GM12878 (cell line): ENCODE data around the gene UCP1. TPM values are rescaled to one million over a fixed set of nuclear protein-coding genes. Genes with fewer than 3 reads are reported as not detected.

Source experiments
- ATAC-seq: fragments of 200-7000 bp; cut with Tn5 transposase; 3 replicates; pipeline ENCODE4 v1.9.1; 2020; ENCODE audit warnings: mild to moderate bottlenecking, moderate library complexity
- BruUV-seq: library from RNA; stranded (reverse); fragments of 400-500 nt; replicated peaks from 2 replicates; lab custom pipeline; 2021; lab: Mats Ljungman, UMichigan
- CTCF ChIA-PET: fragments of 300-600 bp; sonication (Branson Sonifier 250); formaldehyde crosslinking; extraction: SDS; loops from one replicate; lab custom pipeline; 2021; ENCODE audit warnings: inconsistent platforms; lab: Yijun Ruan, JAX
- POLR2A ChIA-PET: fragments of 350-600 bp; formaldehyde crosslinking; extraction: SDS; loops from one replicate; lab custom pipeline; 2021; ENCODE audit warnings: inconsistent platforms; lab: Charles Lee
- RAD21 ChIA-PET: fragments of 300-600 bp; sonication (Branson Sonifier 250); formaldehyde crosslinking; loops from one replicate; lab custom pipeline; 2023; ENCODE audit warnings: antibody characterized with exemption; ENCODE audit not compliant: unreplicated experiment; lab: Charles Lee
- SMC1A ChIA-PET: fragments of 300-600 bp; sonication (Branson Sonifier 250); formaldehyde crosslinking; loops from one replicate; lab custom pipeline; 2023; ENCODE audit not compliant: unreplicated experiment, uncharacterized antibody; lab: Charles Lee
- DNase-seq: peaks from one replicate; pipeline ENCODE4 v3.0.0-alpha.2; 2011; ENCODE audit warnings: low read depth, low spot score
- FAIRE-seq: peaks from 3 replicates; lab custom pipeline; 2011; peaks lifted over from hg19 to GRCh38; lab: Jason Lieb, UNC
- H2AFZ ChIP-seq: 2 replicates; pipeline ENCODE4 v1.6.0; 2011; ENCODE audit warnings: low read depth, low read length, control low read depth; ENCODE audit not compliant: control insufficient read depth
- H3K27ac ChIP-seq: 2 replicates; pipeline ENCODE4 v1.5.1; 2011; ENCODE audit warnings: control low read depth; ENCODE audit not compliant: control insufficient read depth, insufficient read depth
- H3K27me3 ChIP-seq, 2 experiments: replicated peaks in 1 of 2; 2 replicates each; pipeline versions ENCODE4 v1.6.0 to v1.6.1; 2011; ENCODE audit warnings: low read length in 1 of 2; ENCODE audit not compliant: control insufficient read depth in 2 of 2, insufficient read depth in 2 of 2
- H3K36me3 ChIP-seq, 2 experiments: 2 replicates each; pipeline ENCODE4 v1.5.1; 2011; ENCODE audit warnings: low read length in 1 of 2; ENCODE audit not compliant: control insufficient read depth in 2 of 2, insufficient read depth in 2 of 2
- H3K4me1 ChIP-seq: 2 replicates; pipeline ENCODE4 v1.6.1; 2011; ENCODE audit warnings: mild to moderate bottlenecking, low read length, moderate library complexity, mixed read lengths; ENCODE audit not compliant: control insufficient read depth, insufficient read depth
- H3K4me2 ChIP-seq: 2 replicates; pipeline ENCODE4 v1.6.0; 2011; ENCODE audit warnings: control low read depth; ENCODE audit not compliant: control insufficient read depth, insufficient read depth
- H3K4me3 ChIP-seq: fragments of 200-600 bp; sonication (generic); 2 replicates; pipeline ENCODE4 v1.5.1; 2016
- H3K79me2 ChIP-seq: 2 replicates; pipeline ENCODE4 v1.6.0; 2011; ENCODE audit warnings: low read length; ENCODE audit not compliant: control insufficient read depth, insufficient read depth
- H3K9ac ChIP-seq: 2 replicates; pipeline ENCODE4 v1.8.0; 2011; ENCODE audit warnings: low read length, control low read depth, mixed read lengths; ENCODE audit not compliant: control insufficient read depth, insufficient read depth
- H3K9me3 ChIP-seq: replicated peaks from 3 replicates; pipeline ENCODE4 v1.5.1; 2011; ENCODE audit warnings: mild to moderate bottlenecking, low read length; ENCODE audit not compliant: control insufficient read depth, insufficient read depth
- H4K20me1 ChIP-seq: 2 replicates; pipeline ENCODE4 v1.6.0; 2011; ENCODE audit not compliant: control insufficient read depth, insufficient read depth
- CBFB ChIP-seq: IDR thresholded peaks from 2 replicates; pipeline ENCODE4 v1.6.1; 2016; ENCODE audit warnings: antibody characterized with exemption, low read depth
- IKZF1 ChIP-seq: fragments of 450-650 bp; conservative IDR thresholded peaks from 2 replicates; pipeline ENCODE4 v1.6.1; 2017; ENCODE audit warnings: antibody characterized with exemption, mild to moderate bottlenecking
- KLF5 ChIP-seq: fragments of 450-650 bp; IDR thresholded peaks from 2 replicates; pipeline ENCODE4 v1.6.1; 2014; ENCODE audit warnings: mild to moderate bottlenecking; ENCODE audit not compliant: partially characterized antibody
- MTA3 ChIP-seq: IDR thresholded peaks from 2 replicates; pipeline ENCODE4 v1.6.1; 2012; ENCODE audit warnings: low read length, inconsistent platforms, borderline replicate concordance
- MYB ChIP-seq: fragments of 150-350 bp; IDR thresholded peaks from 2 replicates; pipeline ENCODE4 v1.6.1; 2014; ENCODE audit warnings: mild to moderate bottlenecking, low read depth, low read length, borderline replicate concordance
- PKNOX1 ChIP-seq: fragments of 450-650 bp; IDR thresholded peaks from 2 replicates; pipeline ENCODE4 v1.6.1; 2016; ENCODE audit warnings: mild to moderate bottlenecking
- SPI1 ChIP-seq: IDR thresholded peaks from 2 replicates; pipeline ENCODE4 v1.6.1; 2011; ENCODE audit warnings: low read depth, mild to moderate bottlenecking, low read length, moderate library complexity, borderline replicate concordance; ENCODE audit not compliant: insufficient read depth
- ZBTB33 ChIP-seq: fragments of 450-650 bp; IDR thresholded peaks from 2 replicates; pipeline ENCODE4 v1.6.1; 2017; ENCODE audit warnings: mild to moderate bottlenecking
- ZNF207 ChIP-seq: fragments of 450-650 bp; IDR thresholded peaks from 2 replicates; pipeline ENCODE4 v1.6.1; 2014; ENCODE audit warnings: antibody characterized with exemption, mild to moderate bottlenecking, borderline replicate concordance
- WGBS: methylation state at CpG from one replicate; pipeline ENCODE4 v1.1.6; 2016; ENCODE audit warnings: low lambda C conversion rate; ENCODE audit not compliant: insufficient replicate concordance, insufficient coverage; ENCODE audit errors: missing lambda C conversion rate; 5-methylcytosine and 5-hydroxymethylcytosine counted together
- in situ Hi-C: fragments of 300-500 bp; cut with MboI; formaldehyde crosslinking; loops from 9 replicates; pipeline ENCODE4 v1.14.3; 2018; ENCODE audit warnings: mixed read lengths
- intact Hi-C: fragments of 100-400 bp; cut with micrococcal nuclease; formaldehyde crosslinking; loops from one replicate; pipeline ENCODE4 v1.14.2; 2022; ENCODE audit not compliant: unreplicated experiment
- polyA plus RNA-seq, 11 experiments: library from polyadenylated mRNA; depleted of rRNA in 4 of 11; unstranded in 6 of 11; stranded (reverse) in 5 of 11; fragments of >200 nt; fragmentation: Nextera tagmentation in 4 of 11; fragmentation: Illumina TruSeq in 1 of 11; extraction: Ambion mirVana in 4 of 11; extraction: Trizol in 1 of 11; gene quantifications; 1 replicate in 1 of 11; 2 replicates in 10 of 11; pipeline versions ENCODE4 v1.2.1 to v1.2.3, GENCODE V29; 2011 to 2016; ENCODE audit warnings: inconsistent platforms in 2 of 11, missing spikeins in 2 of 11, low read depth in 1 of 11
- total RNA-seq, 4 experiments: library from RNA; depleted of rRNA in 3 of 4; stranded (reverse); fragments of >200 nt in 3 of 4; fragmentation: Illumina TruSeq in 1 of 4; extraction: Trizol in 1 of 4; gene quantifications; 2 replicates each; pipeline versions ENCODE4 v1.2.1 to v1.2.3, GENCODE V29; 2013 to 2021

The UCP1 gene
- total and polyA plus RNA-seq, 10 of the 15 experiments (the other 5 are each of a cell fraction or from before 2014, with no cell fraction given), result not detected

GRCh38 chr4:140533951-140534480 is 34.7 kb downstream of the UCP1 start:
- Histone ChIP-seq H2AFZ (no peak overlapping the region), H3K27me3 (no peaks in the 10 kb centered on the region), H4K20me1 (no peaks in the 10 kb centered on the region), H3K36me3 (no peaks in the 10 kb centered on the region; a peak in 1 of 4 replicates)
- FAIRE-seq, result no peak
- SMC1A ChIA-PET, result interaction anchor here (1.3 kb wide), 1 partner anchor 10 kb away, joined by 6 read pairs; the partner anchor contains the start of gene ELMOD2
- no peak for DNase-seq
- WGBS, result 84% methylated on average over 4 of the region's 4 CpGs
- no peak for TF ChIP-seq PKNOX1
- TF ChIP-seq KLF5, result no peak
- no peak for TF ChIP-seq CBFB
- no peak for TF ChIP-seq MYB
- TF ChIP-seq, all 136 proteins: peak for 0
- intact Hi-C loops, result no loop called here
- RAD21 ChIA-PET, result no interaction called here
- Histone ChIP-seq H3K27ac (no peak overlapping the region), H3K9me3 (no peaks in the 10 kb centered on the region), H3K9ac (no peak overlapping the region), H3K79me2 (no peaks in the 10 kb centered on the region), H3K4me2 (no peak overlapping the region), H3K4me1 (no peaks in the 10 kb centered on the region), H3K4me3 (no peak overlapping the region)
- no peak for ATAC-seq
- in situ Hi-C loops, result no loop called here
- no TSS peak for BruUV-seq
- POLR2A ChIA-PET, result interaction anchor here (0.6 kb wide), 1 partner anchor 1192 kb away, joined by 4 read pairs; no protein-coding TSS in a partner anchor
- CTCF ChIA-PET, result interaction anchor here (1.1 kb wide), 1 partner anchor 10 kb away, joined by 4 read pairs; the partner anchor contains the start of gene ELMOD2

GRCh38 chr4:140529434-140529833 is 39.3 kb downstream of the UCP1 start:
- Histone ChIP-seq H3K4me1 (no peaks in the 10 kb centered on the region), H4K20me1 (no peaks in the 10 kb centered on the region), H3K4me2 (no peak overlapping the region), H2AFZ (no peak overlapping the region), H3K4me3 (no peak overlapping the region), H3K79me2 (peaks cover 6% of the 10 kb centered on the region), H3K27me3 (no peaks in the 10 kb centered on the region), H3K9me3 (no peaks in the 10 kb centered on the region), H3K27ac (no peak overlapping the region), H3K9ac (no peak overlapping the region), H3K36me3 (peaks cover 0 to 2% of the 10 kb centered on the region in 2 experiments; a peak in 1 of 4 replicates)
- POLR2A ChIA-PET, result interaction anchor here (0.5 kb wide), 1 partner anchor 14 kb away, joined by 3 read pairs; no protein-coding TSS in a partner anchor
- ATAC-seq, result no peak
- no peak for DNase-seq
- RAD21 ChIA-PET, result no interaction called here
- CTCF ChIA-PET, result interaction anchor here (1.3 kb wide), 1 partner anchor 157 kb away, joined by 3 read pairs; no protein-coding TSS in a partner anchor
- in situ Hi-C loops (loop anchor here (10.0 kb wide), 1 partner anchor 155 kb away; the partner anchor contains the start of gene SCOC), intact Hi-C loops (no loop called here)
- FAIRE-seq, result no peak
- SMC1A ChIA-PET, result interaction anchor here (0.7 kb wide), 1 partner anchor 79 kb away, joined by 3 read pairs; no protein-coding TSS in a partner anchor
- TF ChIP-seq ZNF207 (no peak), ZBTB33 (no peak), SPI1 (peak; percentile 40; the same call in 1 of the 2 replicates), IKZF1 (no peak), MTA3 (no peak)
- no TSS peak for BruUV-seq
- 94% methylated on average over 1 of the region's 1 CpG for WGBS
